Erythroblast (primary cell): ENCODE measurements around the gene KRTAP4-5.

ENCODE experiments used
- GATA1 ChIP-seq: IDR thresholded peaks from 2 replicates; pipeline ENCODE4 v1.6.1; 2011; ENCODE audit warnings: low read depth, mild to moderate bottlenecking, control low read depth, low read length, moderate library complexity
- POLR2A ChIP-seq: IDR thresholded peaks from 2 replicates; pipeline ENCODE4 v1.6.1; 2011; ENCODE audit warnings: mild to moderate bottlenecking, low read length

DNA sequence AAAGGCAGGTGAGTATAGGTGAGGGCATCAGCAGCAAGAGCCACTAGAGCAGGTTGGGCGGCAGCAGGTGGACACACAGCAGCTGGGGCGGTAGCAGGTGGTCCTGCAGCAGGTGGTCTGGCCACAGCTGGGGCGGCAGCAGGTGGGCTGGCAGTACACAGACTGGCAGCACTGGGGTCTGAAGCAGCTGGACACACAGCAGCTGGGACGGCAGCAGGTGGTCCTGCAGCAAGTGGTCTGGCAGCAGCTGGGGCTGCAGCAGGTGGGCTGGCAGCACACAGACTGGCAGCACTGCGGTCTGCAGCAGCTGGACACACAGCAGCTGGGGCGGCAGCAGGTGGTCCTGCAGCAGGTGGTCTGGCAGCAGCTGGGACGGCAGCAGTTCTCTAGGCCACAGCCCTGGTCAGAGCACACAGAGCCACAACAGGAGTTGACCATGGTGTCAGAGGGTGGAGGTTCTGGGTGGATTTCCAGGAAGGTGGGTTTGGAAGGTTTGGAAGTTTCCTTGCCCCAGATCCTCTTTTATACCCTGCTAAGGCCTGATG is 28.2 kb upstream of the KRTAP4-5 start, which contains the start of gene KRTAP4-2:
- TF ChIP-seq POLR2A (no peak), GATA1 (no peak)
